Sigmoid colon (tissue), 7 donors: ENCODE data around the gene PPP1R18. TPM values are rescaled to one million over a fixed set of nuclear protein-coding genes. Genes with fewer than 3 reads are reported as not detected.

Experiments
- DNase-seq: peaks from one replicate; pipeline ENCODE4 v3.0.0-alpha.2; 2019
- H3K27ac ChIP-seq, 4 donors: fragments of 200-600 bp; sonication (generic); one replicate each; pipeline ENCODE4 v1.5.1; 2016 to 2019; ENCODE audit warnings: mild to moderate bottlenecking in 1 of 4
- H3K27me3 ChIP-seq, 3 donors: fragments of 200-600 bp; sonication (generic); one replicate each; pipeline ENCODE4 v1.5.1; 2019; ENCODE audit warnings: mild to moderate bottlenecking in 1 of 3
- H3K36me3 ChIP-seq, 4 donors: fragments of 200-600 bp; sonication (generic); one replicate each; pipeline ENCODE4 v1.5.1; 2016 to 2019
- H3K4me1 ChIP-seq, 4 donors: fragments of 200-600 bp; sonication (generic); one replicate each; pipeline ENCODE4 v1.5.1; 2017 to 2019
- H3K4me3 ChIP-seq, 4 donors: fragments of 200-600 bp; sonication (generic); one replicate each; pipeline ENCODE4 v1.5.1; 2017 to 2019; ENCODE audit warnings: mild to moderate bottlenecking in 2 of 4, moderate library complexity in 1 of 4
- H3K9me3 ChIP-seq, 4 donors: fragments of 200-600 bp in 3 of 4; sonication (generic) in 3 of 4; one replicate each; pipeline versions ENCODE4 v1.5.1 to v1.6.1; 2013 to 2019
- EP300 ChIP-seq, 4 donors: sonication (generic); formaldehyde crosslinking; IDR thresholded peaks; one replicate each; pipeline ENCODE4 v1.6.1; 2017; ENCODE audit warnings: antibody characterized with exemption in 4 of 4
- POLR2A ChIP-seq, 2 donors: fragments of 450-650 bp; IDR thresholded peaks; one replicate each; pipeline ENCODE4 v1.6.1; 2016; ENCODE audit warnings: antibody characterized with exemption in 2 of 2, mild to moderate bottlenecking in 2 of 2, moderate library complexity in 2 of 2
- POLR2AphosphoS5 ChIP-seq, 4 donors: sonication (generic); formaldehyde crosslinking; IDR thresholded peaks; one replicate each; pipeline ENCODE4 v1.6.1; 2017; ENCODE audit warnings: antibody characterized with exemption in 4 of 4
- WGBS, 2 donors: extraction: QIAGEN DNeasy Blood & Tissue Kit; methylation state at CpG; one replicate each; pipeline ENCODE4 v1.1.7; 2013; 5-methylcytosine and 5-hydroxymethylcytosine counted together
- intact Hi-C: fragments of 100-400 bp; cut with DNase I; formaldehyde crosslinking; loops from one replicate; pipeline ENCODE4 v1.15.1; 2023
- polyA plus RNA-seq, 3 donors: library from polyadenylated mRNA; stranded (reverse); fragments of 200-250 nt; gene quantifications; one replicate each; pipeline ENCODE4 v1.2.3, GENCODE V29; 2013
- total RNA-seq, 4 donors: library from RNA; depleted of rRNA; stranded (reverse); fragments of >200 nt; gene quantifications; one replicate each; pipeline ENCODE4 v1.1.0, GENCODE V29; 2016
- TF ChIP-seq, protein P1 (sequence below), 4 experiments: fragments of 450-650 bp in 3 of 4; fragments of 200-600 bp in 1 of 4; IDR thresholded peaks; one replicate each; pipeline ENCODE4 v1.5.1; 2016 to 2019; ENCODE audit warnings: antibody characterized with exemption in 4 of 4, mild to moderate bottlenecking in 3 of 4, moderate library complexity in 2 of 4
- donor health status: healthy with polysubstance abuse.
- donor health status: Bipolar disorder and iron deficiency.
- donor health status: healthy.

PPP1R18 gene
- total and polyA plus RNA-seq, 7 donors = 15.0 to 69.8 (median 33.2) TPM

DNA sequence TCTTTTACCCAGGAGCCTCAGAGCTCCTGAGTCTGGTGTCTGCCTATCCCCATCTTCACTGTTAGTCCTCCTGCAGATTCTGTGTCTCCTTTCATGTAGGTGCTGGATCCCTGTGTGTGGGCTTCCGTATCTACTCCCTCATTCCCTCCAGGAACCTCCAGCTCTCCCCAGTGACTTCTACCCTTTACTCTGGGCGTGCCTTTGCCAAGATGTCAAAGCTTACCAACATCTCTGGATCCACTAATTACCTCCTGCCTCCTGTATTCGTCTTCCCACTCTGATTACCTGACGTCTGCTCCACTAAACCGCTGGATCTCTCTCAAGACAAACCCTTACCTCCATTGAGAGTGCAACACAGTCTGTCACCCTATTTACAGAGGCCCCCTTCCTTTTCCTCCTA, 41.7 kb downstream of the PPP1R18 start:
- Histone ChIP-seq H3K36me3 (peaks cover 0 to 52% (median 6%) of the 10 kb centered on the region in 4 donors), H3K4me1 (peaks cover 0 to 26% (median 15%) of the 10 kb centered on the region in 4 donors), H3K27ac (no peak overlapping the region), H3K27me3 (no peaks in the 10 kb centered on the region), H3K4me3 (no peak overlapping the region), H3K9me3 (no peaks in the 10 kb centered on the region)
- TF ChIP-seq POLR2A (IDR thresholded peaks at IDR 0.05) = no peak
- no peak for TF ChIP-seq POLR2AphosphoS5 (IDR thresholded peaks at IDR 0.05)
- no peak for TF ChIP-seq EP300 (IDR thresholded peaks at IDR 0.05)
- TF ChIP-seq, protein P1, sequence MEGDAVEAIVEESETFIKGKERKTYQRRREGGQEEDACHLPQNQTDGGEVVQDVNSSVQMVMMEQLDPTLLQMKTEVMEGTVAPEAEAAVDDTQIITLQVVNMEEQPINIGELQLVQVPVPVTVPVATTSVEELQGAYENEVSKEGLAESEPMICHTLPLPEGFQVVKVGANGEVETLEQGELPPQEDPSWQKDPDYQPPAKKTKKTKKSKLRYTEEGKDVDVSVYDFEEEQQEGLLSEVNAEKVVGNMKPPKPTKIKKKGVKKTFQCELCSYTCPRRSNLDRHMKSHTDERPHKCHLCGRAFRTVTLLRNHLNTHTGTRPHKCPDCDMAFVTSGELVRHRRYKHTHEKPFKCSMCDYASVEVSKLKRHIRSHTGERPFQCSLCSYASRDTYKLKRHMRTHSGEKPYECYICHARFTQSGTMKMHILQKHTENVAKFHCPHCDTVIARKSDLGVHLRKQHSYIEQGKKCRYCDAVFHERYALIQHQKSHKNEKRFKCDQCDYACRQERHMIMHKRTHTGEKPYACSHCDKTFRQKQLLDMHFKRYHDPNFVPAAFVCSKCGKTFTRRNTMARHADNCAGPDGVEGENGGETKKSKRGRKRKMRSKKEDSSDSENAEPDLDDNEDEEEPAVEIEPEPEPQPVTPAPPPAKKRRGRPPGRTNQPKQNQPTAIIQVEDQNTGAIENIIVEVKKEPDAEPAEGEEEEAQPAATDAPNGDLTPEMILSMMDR (IDR thresholded peaks at IDR 0.05) = no peak
- WGBS, 2 donors = 27 to 71% methylated on average over 5 of the region's 5 CpGs
- intact Hi-C loops = no loop called here
- no peak for DNase-seq

DNA sequence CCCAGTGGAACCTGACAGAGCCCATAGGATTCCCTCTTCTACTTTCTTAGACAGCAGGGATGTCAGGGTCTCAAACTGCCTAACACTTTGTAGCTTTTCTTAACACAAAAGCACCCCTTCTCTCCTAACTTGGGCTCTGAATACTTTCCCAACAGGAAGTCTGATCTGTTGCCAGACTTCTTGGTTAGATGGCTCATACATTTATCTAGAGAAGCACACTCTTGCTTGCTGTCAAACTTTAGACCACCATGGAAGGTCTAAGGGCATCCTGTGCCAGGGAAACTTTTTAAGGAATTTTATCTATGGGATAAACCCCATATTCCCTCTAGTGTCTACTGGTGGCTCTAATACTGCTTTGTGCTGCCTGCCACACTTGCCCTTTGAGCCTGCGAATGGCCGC, 42.8 kb downstream of the PPP1R18 start:
- intact Hi-C loops = no loop called here
- no peak for DNase-seq
- H3K4me3 ChIP-seq = no peak overlapping the region
- peaks cover 0 to 51% (median 6%) of the 10 kb centered on the region in 4 donors for H3K36me3 ChIP-seq
- no peaks in the 10 kb centered on the region for H3K27me3 ChIP-seq
- peaks cover 0 to 19% (median 15%) of the 10 kb centered on the region in 4 donors for H3K4me1 ChIP-seq
- WGBS, 2 donors = 94 to 95% methylated on average over 2 of the region's 2 CpGs
- no peak overlapping the region for H3K27ac ChIP-seq
- H3K9me3 ChIP-seq = no peaks in the 10 kb centered on the region
- TF ChIP-seq EP300 (IDR thresholded peaks at IDR 0.05) (no peak), POLR2AphosphoS5 (IDR thresholded peaks at IDR 0.05) (no peak), POLR2A (IDR thresholded peaks at IDR 0.05) (no peak)
- TF ChIP-seq, protein P1 (IDR thresholded peaks at IDR 0.05) = no peak

DNA sequence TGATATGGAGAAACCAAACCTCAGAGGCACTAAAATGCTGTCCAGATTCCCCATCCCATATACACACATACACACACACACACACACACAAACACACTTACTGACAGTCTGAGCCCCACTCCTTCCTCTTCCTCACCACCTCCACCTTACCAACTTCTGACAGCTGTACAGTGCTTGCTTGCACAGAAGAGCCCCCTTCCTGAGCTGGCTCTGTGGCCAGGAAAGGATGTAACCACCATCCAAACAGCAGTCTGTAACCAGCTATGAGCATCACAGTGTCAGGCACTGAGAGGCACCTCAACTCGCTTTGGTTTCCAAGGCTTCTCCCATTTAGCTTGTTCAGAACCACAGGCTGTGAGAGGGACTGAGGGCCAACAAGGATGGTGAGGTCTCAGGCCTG, 45.4 kb downstream of the PPP1R18 start:
- Histone ChIP-seq H3K4me3 (no peak overlapping the region), H3K27me3 (no peaks in the 10 kb centered on the region), H3K27ac (no peak overlapping the region), H3K9me3 (no peaks in the 10 kb centered on the region), H3K36me3 (peaks cover 0 to 66% (median 6%) of the 10 kb centered on the region in 4 donors), H3K4me1 (peaks cover 0 to 2% (median 2%) of the 10 kb centered on the region in 4 donors)
- DNase-seq = no peak
- 63 to 83% methylated on average over 1 of the region's 1 CpG for WGBS, 2 donors
- intact Hi-C loops = no loop called here
- no peak for TF ChIP-seq EP300 (IDR thresholded peaks at IDR 0.05)
- TF ChIP-seq POLR2AphosphoS5 (IDR thresholded peaks at IDR 0.05) = no peak
- TF ChIP-seq, protein P1 (IDR thresholded peaks at IDR 0.05) = no peak
- no peak for TF ChIP-seq POLR2A (IDR thresholded peaks at IDR 0.05)

DNA sequence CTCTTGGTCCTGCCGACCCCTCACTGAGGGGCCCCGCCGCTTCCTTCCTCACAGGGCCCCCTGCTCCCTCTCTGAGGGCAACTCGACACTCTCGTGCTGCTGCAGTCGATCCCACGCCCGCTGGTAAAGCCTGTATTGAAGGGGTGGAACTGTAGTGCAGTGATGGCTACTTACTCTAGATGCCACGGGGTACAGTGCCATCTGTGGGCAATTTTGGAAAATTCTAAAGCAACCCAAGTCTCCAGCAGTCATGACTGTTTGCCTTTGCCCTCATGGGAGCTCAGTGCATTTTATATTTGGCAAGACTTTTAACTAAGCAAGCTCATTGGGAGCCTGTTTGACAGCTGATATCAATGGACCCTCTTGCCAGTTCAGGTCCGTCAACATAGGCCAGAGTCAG, 46.0 kb downstream of the PPP1R18 start:
- TF ChIP-seq POLR2A (IDR thresholded peaks at IDR 0.05) = no peak
- no peak for TF ChIP-seq POLR2AphosphoS5 (IDR thresholded peaks at IDR 0.05)
- no peak for TF ChIP-seq EP300 (IDR thresholded peaks at IDR 0.05)
- TF ChIP-seq, protein P1 (IDR thresholded peaks at IDR 0.05) = no peak
- WGBS, 2 donors = 71 to 77% methylated on average over 10 of the region's 10 CpGs
- Histone ChIP-seq H3K4me3 (no peak overlapping the region), H3K36me3 (peaks cover 0 to 66% (median 6%) of the 10 kb centered on the region in 4 donors), H3K27ac (no peak overlapping the region), H3K4me1 (no peaks in the 10 kb centered on the region), H3K27me3 (no peaks in the 10 kb centered on the region), H3K9me3 (no peaks in the 10 kb centered on the region)
- no peak for DNase-seq
- intact Hi-C loops = no loop called here

DNA sequence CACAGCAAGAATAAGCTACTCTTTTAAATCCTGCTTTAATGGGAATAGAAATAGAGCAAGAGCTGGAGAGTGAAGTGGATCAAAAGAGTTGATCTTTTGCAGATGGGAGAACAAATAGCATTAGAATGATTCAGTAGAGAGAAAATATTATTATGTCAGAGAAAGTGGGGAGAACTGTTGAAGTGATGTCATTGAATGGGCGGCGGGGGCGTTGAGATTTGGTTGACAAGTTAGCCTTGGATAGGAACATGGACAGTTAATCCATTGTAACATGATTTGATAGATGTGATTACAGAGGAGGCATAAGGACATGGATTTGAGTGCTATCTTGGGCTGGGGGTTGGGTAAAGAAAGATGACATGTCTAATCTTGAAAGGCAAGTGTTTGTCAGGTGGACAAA, 50.6 kb downstream of the PPP1R18 start:
- H3K4me1 ChIP-seq = no peaks in the 10 kb centered on the region
- no peaks in the 10 kb centered on the region for H3K27me3 ChIP-seq
- TF ChIP-seq POLR2AphosphoS5 (IDR thresholded peaks at IDR 0.05) (no peak), EP300 (IDR thresholded peaks at IDR 0.05) (no peak), POLR2A (IDR thresholded peaks at IDR 0.05) (no peak)
- TF ChIP-seq, protein P1 (IDR thresholded peaks at IDR 0.05) = no peak
- H3K36me3 ChIP-seq = peaks cover 0 to 40% (median 4%) of the 10 kb centered on the region in 4 donors
- intact Hi-C loops = no loop called here
- no peaks in the 10 kb centered on the region for H3K9me3 ChIP-seq
- 97 to 98% methylated on average over 3 of the region's 3 CpGs for WGBS, 2 donors
- no peak overlapping the region for H3K27ac ChIP-seq
- DNase-seq = no peak
- no peak overlapping the region for H3K4me3 ChIP-seq
